HG02623 (cell line): ENCODE measurements around the gene LNPEP.

Source experiments
- ATAC-seq: cut with Tn5 transposase; IDR thresholded peaks from one replicate; pipeline ENCODE4 v1.9.1; 2021; ENCODE audit warnings: moderate library complexity; ENCODE audit not compliant: unreplicated experiment

Gene LNPEP

GRCh38 chr5:96935559-96936430, at the start of gene LNPEP:
LNPEP (plus strand) TSS chr5:96936080; CDS start chr5:96936156, 76 bp downstream.
- peak; percentile 40 for ATAC-seq

GRCh38 chr5:96893342-96893741, 42.5 kb upstream of the LNPEP start:
- no peak for ATAC-seq

- peak; percentile 80 for ATAC-seq
These were observed 39.6 kb upstream of the LNPEP start for GRCh38 chr5:96896276-96896675.

- peak; percentile 85 for ATAC-seq
These were observed 39.1 kb upstream of the LNPEP start for GRCh38 chr5:96896806-96897205.

GRCh38 chr5:96901384-96901783, 34.5 kb upstream of the LNPEP start:
- ATAC-seq: no peak

GRCh38 chr5:96901841-96902240, 34.0 kb upstream of the LNPEP start:
- ATAC-seq: no peak

GRCh38 chr5:96902876-96903275, 33.0 kb upstream of the LNPEP start:
- no peak for ATAC-seq

- ATAC-seq: no peak
These were observed 32.6 kb upstream of the LNPEP start for GRCh38 chr5:96903300-96903699.

- no peak for ATAC-seq
These were observed 31.6 kb upstream of the LNPEP start for GRCh38 chr5:96904054-96904931.

- ATAC-seq: no peak
These were observed 30.0 kb upstream of the LNPEP start for GRCh38 chr5:96905864-96906263.

- no peak for ATAC-seq
These were observed 26.9 kb upstream of the LNPEP start for GRCh38 chr5:96909003-96909402.

GRCh38 chr5:96909435-96909834, 26.4 kb upstream of the LNPEP start:
- ATAC-seq: no peak

GRCh38 chr5:96911139-96911538, 24.7 kb upstream of the LNPEP start:
- ATAC-seq: no peak

- no peak for ATAC-seq
These were observed 22.6 kb upstream of the LNPEP start for GRCh38 chr5:96913233-96913632.

- peak; percentile 47 for ATAC-seq
These were observed 16.1 kb upstream of the LNPEP start for GRCh38 chr5:96919754-96920197.

GRCh38 chr5:96920744-96921355, 15.0 kb upstream of the LNPEP start:
- ATAC-seq: no peak

- peak; percentile 39 for ATAC-seq
These were observed 13.2 kb upstream of the LNPEP start for GRCh38 chr5:96922499-96923244.

GRCh38 chr5:96924016-96924443, 11.8 kb upstream of the LNPEP start:
- no peak for ATAC-seq

- ATAC-seq: no peak
These were observed 9.6 kb upstream of the LNPEP start for GRCh38 chr5:96926276-96926675.

GRCh38 chr5:96927008-96927407, 8.9 kb upstream of the LNPEP start:
- ATAC-seq: no peak
